Glutamatergic neuron (in vitro differentiated cells): ENCODE data around the gene MMRN2. TPM values are rescaled to one million over a fixed set of nuclear protein-coding genes. Genes with fewer than 3 reads are reported as not detected.
"Not testable (repeated sequence)": the region's sequence is repeated elsewhere in the genome, so short reads cannot be mapped to it uniquely, and the experiment has no call there.

ENCODE experiments used
- DNase-seq: peaks from one replicate; pipeline ENCODE4 v3.0.0; 2022
- H3K27ac Mint-ChIP-seq: one replicate; pipeline ENCODE4 v1.8.0; 2020; ENCODE audit warnings: mild to moderate bottlenecking, mixed read lengths, inconsistent platforms; ENCODE audit not compliant: unreplicated experiment
- H3K27me3 Mint-ChIP-seq: one replicate; pipeline ENCODE4 v1.8.0; 2020; ENCODE audit warnings: mild to moderate bottlenecking, moderate library complexity, mixed read lengths, inconsistent platforms; ENCODE audit not compliant: unreplicated experiment
- H3K36me3 Mint-ChIP-seq: one replicate; pipeline ENCODE4 v1.8.0; 2020; ENCODE audit warnings: mild to moderate bottlenecking, mixed read lengths, inconsistent platforms; ENCODE audit not compliant: unreplicated experiment
- H3K4me1 Mint-ChIP-seq: one replicate; pipeline ENCODE4 v1.8.0; 2020; ENCODE audit warnings: mild to moderate bottlenecking, low read depth, mixed read lengths, inconsistent platforms; ENCODE audit not compliant: unreplicated experiment
- H3K4me3 Mint-ChIP-seq: one replicate; pipeline ENCODE4 v1.8.0; 2020; ENCODE audit warnings: mild to moderate bottlenecking, mixed read lengths, inconsistent platforms; ENCODE audit not compliant: unreplicated experiment
- H3K9me3 Mint-ChIP-seq: one replicate; pipeline ENCODE4 v1.8.0; 2020; ENCODE audit warnings: mild to moderate bottlenecking, moderate library complexity, mixed read lengths, inconsistent platforms; ENCODE audit not compliant: unreplicated experiment
- CTCF ChIP-seq: fragments of 200-600 bp; sonication (generic); IDR thresholded peaks from one replicate; pipeline ENCODE4 v1.5.0; 2021; ENCODE audit not compliant: partially characterized antibody, unreplicated experiment
- total RNA-seq: library from RNA; stranded (reverse); fragmentation: NEBNext Ultra II Directional; extraction: Animal tissue kit (Norgen Biotek cat#: 25700); gene quantifications from one replicate; pipeline ENCODE4 v1.2.1, GENCODE V29; 2021; ENCODE audit not compliant: unreplicated experiment

The MMRN2 gene
- total RNA-seq, 1 donor from 2014 or later, result 5.4 TPM

GRCh38 chr10:86937502-86938154, 19.8 kb downstream of the MMRN2 start:
- peaks cover 1% of the 10 kb centered on the region for H3K9me3 Mint-ChIP-seq
- H3K4me1 Mint-ChIP-seq, result no peaks in the 10 kb centered on the region
- H3K27me3 Mint-ChIP-seq, result peaks cover 3% of the 10 kb centered on the region
- no peak for TF ChIP-seq CTCF
- no peak overlapping the region for H3K4me3 Mint-ChIP-seq
- H3K36me3 Mint-ChIP-seq, result no peaks in the 10 kb centered on the region
- DNase-seq, result no peak
- no peak overlapping the region for H3K27ac Mint-ChIP-seq

- Mint-ChIP-seq H3K4me1 (no peaks in the 10 kb centered on the region), H3K27ac (no peak overlapping the region), H3K4me3 (no peak overlapping the region), H3K9me3 (peaks cover 1% of the 10 kb centered on the region), H3K36me3 (no peaks in the 10 kb centered on the region), H3K27me3 (peaks cover 3% of the 10 kb centered on the region)
- no peak for DNase-seq
- no peak for TF ChIP-seq CTCF
Measured at GRCh38 chr10:86936661-86937501, 20.5 kb downstream of the MMRN2 start.

- H3K9me3 Mint-ChIP-seq, H3K4me3 Mint-ChIP-seq, H3K27me3 Mint-ChIP-seq, H3K27ac Mint-ChIP-seq, DNase-seq, H3K36me3 Mint-ChIP-seq, H3K4me1 Mint-ChIP-seq: not testable (repeated sequence)
Measured at GRCh38 chr10:86934162-86934711, 23.2 kb downstream of the MMRN2 start.

- no peak overlapping the region for H3K4me3 Mint-ChIP-seq
Measured at GRCh38 chr10:86932674-86933073, 24.7 kb downstream of the MMRN2 start.

GRCh38 chr10:86931872-86932271, 25.5 kb downstream of the MMRN2 start:
- H3K36me3 Mint-ChIP-seq, result no peaks in the 10 kb centered on the region
- no peaks in the 10 kb centered on the region for H3K4me1 Mint-ChIP-seq
- no peaks in the 10 kb centered on the region for H3K27me3 Mint-ChIP-seq
- no peak for TF ChIP-seq CTCF
- DNase-seq, result no peak
- H3K4me3 Mint-ChIP-seq, result no peak overlapping the region
- H3K27ac Mint-ChIP-seq, result no peak overlapping the region
- peaks cover 1% of the 10 kb centered on the region for H3K9me3 Mint-ChIP-seq

More at GRCh38 chr10:86932674-86933073, 24.7 kb downstream of the MMRN2 start:
- TF ChIP-seq CTCF, result no peak
- no peak overlapping the region for H3K27ac Mint-ChIP-seq
- peaks cover 1% of the 10 kb centered on the region for H3K9me3 Mint-ChIP-seq
- no peaks in the 10 kb centered on the region for H3K36me3 Mint-ChIP-seq
- H3K4me1 Mint-ChIP-seq, result no peaks in the 10 kb centered on the region
- no peak for DNase-seq
- H3K27me3 Mint-ChIP-seq, result peaks cover 2% of the 10 kb centered on the region
